Measurements from ENCODE around the gene GPR152.

- TF ChIP-seq POLR2A (IDR thresholded peaks at IDR 0.05), result no peak
- no peak for TF ChIP-seq POLR2AphosphoS5 (IDR thresholded peaks at IDR 0.05)
- TF ChIP-seq CTCF (IDR thresholded peaks at IDR 0.05), result no peak
- no peak for TF ChIP-seq EP300 (IDR thresholded peaks at IDR 0.05)
Measured at GRCh38 chr11:67486481-67487195, 34.1 kb upstream of the GPR152 start.

Measured in suprapubic skin (tissue), 4 donors.